Activated gamma-delta T cell treated with anti-CD3 and anti-CD28 coated beads, Interleukin-2, amount 50 U/mL, for 16 hours (primary cell): ENCODE data around the gene TAF4.

Experiments
- DNase-seq: peaks from one replicate; pipeline ENCODE4 v3.0.0-alpha.2; 2020; ENCODE audit warnings: low read depth

Gene TAF4

DNA sequence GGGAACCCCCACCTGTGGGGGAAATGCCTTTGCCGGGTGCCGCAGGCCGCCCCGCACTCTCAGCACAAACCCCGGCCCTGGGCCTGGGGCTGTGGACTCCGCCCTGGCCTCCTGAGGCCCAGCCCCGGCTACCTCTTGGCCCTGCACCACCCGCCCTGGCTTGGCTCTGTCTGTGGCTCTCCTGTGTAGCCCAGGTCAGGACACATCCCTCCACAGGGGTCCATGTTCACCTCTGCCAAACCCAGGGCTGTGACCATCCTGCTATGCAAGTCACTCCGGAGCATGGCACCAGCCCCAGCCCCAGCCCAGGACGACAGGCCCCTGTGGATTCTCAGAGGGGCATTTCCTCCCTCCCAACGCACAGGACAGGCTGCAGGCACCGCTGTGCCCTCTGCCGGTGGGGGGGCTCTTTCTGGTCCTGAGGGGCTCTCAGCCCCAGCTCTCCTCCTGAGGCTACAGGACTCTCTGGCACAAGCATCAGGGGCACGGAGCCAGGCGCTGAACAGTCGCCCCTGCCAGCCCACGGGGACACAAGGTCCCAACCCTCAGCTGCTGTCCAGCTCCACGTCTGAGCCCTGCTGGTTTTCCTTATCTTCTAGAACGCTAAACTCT is 45.7 kb downstream of the TAF4 start:
- DNase-seq = no peak

DNA sequence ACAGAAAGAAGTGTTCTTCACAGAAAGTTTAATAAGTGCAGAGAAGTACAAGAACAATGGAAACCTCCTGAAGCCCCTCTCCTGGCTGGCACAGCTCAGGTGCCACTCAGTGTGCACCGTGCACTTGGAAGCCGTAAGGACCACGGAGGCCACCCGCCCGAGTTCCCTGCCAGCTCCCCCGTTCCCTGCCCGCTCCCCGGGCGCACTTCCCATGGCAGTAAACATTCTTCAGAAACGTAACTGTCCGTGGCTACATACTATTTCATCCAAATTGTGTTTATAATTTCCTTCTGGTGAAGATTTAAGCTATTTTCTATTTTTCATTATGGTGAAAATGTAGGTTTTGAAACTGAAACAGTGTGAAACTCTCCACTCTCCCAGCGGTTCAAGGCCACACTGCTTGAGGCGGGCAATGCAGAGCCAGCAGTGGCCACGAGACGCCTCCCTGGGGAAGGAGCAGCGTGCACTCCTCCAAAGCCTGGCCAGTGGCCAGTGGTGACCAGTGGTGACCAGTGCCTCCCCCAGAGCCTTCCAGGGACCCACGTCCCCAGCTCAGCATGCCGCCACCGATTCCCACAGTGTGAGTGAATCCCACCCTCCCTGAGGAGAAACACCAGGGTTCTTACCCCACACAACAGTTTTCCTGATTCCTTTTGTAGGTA is 46.4 kb downstream of the TAF4 start:
- no peak for DNase-seq

DNA sequence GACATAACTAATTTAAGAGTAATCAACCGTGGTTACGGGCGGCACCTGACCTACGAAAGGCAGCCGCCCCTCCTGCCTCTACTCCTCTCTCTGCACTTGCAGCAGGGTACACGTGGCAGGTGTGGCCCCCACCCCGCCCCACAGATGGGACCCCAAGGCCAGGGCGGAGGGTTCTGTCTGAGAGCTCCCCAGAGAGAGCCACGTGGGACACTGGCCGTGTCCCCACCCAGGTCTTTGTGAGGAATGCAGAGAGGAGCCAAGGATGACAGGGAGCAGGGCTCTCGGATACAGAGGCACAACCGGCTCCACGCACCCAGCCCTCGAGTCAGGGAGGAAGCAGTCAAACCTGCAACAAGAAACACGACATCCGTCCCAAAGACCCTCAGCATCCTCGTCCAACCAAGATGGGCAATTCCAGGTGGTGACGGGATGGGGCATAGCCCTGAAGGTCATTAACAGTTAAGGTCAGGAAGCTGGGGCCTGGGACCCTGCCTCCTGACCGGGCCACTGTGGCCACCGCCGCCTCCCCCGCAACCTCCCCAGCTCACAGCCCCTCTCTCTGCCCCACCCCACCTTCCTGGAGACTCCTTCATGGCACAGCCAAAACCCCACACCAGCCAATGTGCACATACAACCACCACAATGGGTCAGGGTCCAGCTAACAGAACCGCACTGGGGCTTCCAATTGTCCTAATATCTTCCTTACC is 47.1 kb downstream of the TAF4 start:
- DNase-seq = no peak

DNA sequence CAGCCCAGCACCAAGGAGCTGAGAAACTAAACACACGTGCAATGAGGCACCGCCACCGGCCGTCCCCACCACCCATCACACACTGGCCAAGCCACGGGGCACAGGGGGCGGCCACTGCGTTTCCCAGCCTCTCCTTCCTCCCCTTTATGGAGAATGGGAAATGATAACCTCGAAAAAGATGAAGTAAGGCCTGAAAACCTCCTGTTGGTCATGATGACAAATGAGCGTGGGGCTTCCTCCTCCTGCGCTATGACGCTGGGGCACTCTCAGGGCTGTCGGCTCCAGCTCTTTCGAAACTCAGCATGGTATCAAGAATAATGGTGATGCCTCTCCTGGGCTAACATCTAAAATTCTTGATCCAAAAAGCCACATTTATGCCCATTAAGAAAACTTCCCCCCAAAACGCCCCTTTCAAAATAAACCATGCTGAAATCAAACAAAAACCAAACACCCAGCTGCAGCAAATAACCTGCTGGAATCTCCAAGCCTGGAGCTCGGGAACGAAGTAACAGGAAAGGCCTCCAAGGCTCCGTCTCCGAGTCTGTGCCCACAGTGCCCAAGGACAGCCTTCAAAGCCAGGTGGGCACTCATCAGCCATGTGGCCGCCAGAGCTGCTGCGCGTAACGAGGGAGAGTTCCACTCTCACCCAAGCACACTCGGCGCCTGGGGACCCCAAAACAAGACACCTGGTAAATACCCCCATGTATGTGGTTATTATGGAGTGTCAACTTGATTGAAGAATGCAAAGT is 50.0 kb downstream of the TAF4 start:
- DNase-seq = no peak

DNA sequence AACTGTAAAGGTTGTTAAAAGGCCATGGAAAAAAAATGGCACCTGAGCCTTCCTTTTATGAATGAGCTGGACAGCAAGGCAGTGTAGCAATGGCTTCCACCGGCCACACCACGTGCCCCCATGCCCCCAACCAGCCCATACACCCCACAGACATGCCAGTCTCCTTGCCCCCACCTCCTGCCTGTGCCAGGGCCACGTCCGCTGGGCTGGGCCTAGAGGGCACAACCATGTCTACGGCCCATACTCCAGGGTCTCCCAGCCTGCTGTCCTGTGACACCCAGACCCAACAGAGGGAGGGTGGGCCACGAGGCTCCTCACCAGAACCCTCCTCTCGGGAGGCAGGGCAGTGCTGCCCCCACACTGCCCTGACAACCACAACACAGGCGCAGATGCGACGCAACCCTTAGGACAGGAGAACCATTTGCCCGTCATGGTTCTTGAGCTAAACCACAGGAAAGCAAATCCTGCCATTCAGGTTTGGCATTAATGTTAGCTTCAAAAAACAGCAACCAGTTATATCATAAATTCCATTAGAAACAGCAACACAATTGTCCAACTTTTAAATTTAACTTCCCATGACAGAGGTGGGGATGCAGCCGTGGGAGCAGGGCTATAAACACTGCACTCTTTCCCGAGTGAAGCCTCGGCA is 50.7 kb downstream of the TAF4 start:
- DNase-seq = no peak

DNA sequence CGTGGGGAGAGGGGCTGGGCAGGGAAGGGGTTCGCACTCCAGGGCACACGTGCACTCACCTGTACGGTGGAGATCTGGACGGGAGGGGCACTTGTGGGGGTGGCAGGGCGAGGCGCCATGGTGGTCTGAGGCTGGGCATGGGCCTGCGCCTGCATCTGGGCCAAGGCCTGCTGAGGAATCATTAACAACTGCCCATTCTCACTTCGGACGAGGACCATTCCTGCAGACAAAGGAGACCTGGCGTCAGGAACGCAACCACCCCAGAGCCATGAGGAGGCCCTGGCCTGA is 51.2 kb downstream of the TAF4 start:
- no peak for DNase-seq

DNA sequence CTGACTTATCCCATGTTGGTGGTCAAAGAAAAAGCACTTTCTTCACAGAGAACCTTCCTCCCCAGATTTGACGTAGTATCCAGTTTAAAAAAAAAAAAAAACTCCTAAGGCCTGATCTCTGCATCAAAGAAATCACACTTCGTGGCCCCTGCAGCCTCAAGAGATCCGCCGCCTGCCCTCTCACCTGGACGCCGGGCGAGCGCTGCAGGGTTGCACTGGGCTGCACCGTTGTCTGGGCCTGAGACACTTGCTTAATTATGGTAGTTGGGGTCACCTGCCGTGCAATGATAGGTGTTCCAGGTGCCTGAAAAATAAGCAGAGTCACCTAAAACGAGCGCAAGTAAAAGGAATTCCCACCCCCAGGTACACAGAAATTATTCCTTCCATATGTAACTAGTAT is 53.0 kb downstream of the TAF4 start:
- no peak for DNase-seq

DNA sequence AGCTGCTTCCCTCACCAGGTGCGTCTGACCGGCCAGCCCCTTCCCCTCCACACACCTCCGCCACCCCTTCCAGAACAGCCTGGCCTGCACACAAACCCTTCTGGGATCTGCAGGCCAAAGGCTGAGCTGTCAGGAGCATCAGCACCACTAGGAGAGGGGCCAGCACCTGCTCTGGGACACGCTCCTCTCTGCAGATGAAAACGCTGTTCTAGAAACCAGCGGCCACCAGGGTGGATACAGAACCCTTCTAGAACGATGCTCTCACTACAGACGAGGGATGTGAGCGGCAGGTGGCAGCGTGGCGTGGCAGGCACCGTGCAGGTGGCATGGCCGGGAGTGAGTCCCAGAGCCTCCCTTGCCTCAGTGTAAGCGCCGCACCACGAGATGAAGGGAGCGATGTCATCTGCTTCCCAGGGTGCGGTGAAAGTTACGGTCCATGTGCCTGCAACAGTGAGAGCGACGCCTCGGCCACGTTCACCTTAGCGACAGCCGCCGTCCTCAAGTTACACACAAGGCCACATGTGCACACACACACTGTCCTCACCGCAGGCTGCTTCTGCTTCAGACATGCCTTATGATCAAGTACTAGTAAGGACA is 53.6 kb downstream of the TAF4 start:
- no peak for DNase-seq

DNA sequence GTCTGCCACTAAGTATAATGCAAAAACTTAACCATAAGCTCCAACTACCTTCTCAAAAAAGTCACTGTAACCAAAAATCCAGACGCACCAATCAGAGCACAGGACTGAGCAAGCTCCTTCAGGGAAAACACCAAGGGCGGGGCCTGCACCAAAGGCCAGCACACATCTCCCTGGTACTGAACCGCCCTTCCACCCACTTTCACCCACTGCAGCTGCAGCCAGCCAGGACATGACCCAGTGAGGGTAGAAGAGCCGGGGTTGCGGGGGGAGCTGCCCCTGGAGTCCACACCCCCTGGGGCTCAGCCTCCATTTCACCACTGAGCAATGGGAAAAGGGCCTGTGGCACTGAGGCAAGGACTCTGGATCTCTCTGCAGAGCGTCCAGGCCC is 54.3 kb downstream of the TAF4 start:
- no peak for DNase-seq

DNA sequence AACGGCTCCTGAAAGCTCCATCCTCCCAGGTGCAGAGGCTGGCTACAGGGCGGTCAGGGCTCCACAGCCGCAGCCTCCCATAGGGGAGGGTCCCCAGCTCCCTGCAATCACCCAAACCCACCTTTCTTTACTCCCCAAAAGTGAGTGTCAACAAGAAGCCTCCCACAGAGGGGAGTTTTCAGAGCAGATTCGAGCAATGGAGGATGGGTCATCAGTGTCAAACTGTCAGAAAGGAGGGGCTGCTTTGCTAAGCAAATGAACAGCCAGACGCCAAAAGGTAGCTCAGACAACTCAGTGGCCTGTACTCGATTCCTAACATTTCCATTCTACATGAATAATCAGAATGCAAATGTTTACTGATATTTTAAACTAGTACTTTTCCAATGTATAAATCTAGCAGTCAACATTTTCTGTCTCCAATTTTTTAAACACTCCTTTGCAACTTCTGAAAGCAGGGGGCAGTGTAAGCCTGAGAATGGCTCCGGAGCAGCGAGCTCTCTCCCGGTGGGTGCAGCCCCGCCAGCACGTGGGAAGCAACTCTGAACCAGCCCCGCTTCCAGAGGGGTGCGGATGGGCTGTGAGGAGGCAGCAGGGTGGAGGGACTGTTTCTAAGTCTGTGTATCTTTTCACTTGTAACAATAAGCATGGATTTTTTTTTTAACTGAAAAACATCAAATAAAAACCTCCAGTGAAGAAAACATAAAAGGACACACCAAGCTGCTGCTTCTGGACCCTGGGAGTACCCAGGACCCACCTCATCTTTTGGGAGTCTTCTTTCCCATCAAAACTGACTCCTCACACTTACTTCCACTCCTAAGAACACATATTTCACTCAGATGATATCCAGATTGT is 54.9 kb downstream of the TAF4 start:
- peak; percentile 44 for DNase-seq

DNA sequence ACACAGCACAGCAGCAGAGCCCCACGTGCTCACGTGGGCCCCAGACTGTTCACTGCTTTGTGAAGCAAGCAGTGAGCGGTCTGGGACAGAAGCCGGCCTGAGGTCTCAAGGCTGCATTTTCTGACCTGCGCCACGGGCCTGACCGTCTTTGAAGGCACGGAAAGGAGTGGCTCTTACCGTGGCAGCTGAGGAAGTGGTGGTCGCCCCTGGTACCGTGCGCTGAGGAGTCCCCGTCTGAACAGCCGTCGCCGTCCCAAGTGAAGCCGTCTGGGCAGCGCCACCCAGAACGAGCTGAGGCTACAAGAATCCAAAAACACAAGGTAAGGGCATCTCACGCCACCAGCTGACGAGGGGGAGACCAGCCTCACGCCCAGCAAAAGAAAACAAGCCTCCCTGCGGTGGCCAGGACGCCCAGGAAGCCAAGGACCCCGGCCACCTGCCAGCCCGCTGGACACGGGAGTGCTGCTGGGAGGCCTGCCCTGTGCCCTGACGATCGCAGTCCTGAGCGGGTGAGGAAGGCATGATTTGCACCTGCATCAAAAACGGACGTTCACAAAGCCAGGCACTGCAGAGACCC is 55.7 kb downstream of the TAF4 start:
- DNase-seq = no peak

DNA sequence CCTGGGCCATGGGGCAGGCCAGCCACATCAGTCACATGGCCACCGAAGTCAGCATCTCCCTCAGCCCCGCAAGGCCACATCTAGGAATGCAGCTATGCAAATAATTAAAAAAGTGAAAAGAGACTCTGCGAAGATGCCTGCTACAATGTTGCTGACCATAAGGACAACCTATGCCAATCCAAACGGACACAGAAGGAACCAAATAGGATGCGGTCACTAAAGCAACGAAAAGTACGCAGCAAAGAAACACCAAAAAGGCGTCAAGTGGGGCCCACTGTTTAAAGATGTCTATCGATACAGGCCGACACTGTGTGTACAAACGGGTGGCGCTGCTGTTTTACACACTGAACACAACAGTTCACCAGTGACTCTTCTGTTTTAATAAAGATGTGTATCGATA is 56.4 kb downstream of the TAF4 start:
- no peak for DNase-seq

DNA sequence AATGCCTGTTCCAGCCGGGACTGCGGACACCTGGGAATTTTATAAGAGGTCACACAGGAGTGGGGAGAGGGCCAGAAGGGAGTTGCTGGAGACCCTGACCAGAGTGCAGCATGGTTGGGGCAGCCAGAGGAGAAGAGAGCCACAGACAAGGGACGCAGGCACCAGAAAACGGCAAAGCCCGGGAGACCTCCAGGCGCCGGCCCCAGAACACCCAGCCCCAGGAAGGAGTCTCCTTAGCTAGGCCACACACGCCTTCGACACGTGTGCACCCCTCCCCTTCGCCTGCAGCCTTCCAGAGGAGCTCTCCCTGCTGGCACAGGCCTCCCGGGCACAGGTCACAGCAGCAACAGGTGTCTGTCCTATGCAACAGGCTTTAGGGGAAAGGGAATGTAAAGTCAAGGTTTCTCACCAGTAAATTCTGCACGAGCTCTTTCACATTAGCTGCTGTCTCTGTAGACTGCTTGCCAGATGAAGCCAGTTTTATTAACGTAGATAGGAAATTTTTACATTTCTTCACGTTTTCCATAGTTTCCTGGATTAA is 57.0 kb downstream of the TAF4 start:
- DNase-seq = no peak

DNA sequence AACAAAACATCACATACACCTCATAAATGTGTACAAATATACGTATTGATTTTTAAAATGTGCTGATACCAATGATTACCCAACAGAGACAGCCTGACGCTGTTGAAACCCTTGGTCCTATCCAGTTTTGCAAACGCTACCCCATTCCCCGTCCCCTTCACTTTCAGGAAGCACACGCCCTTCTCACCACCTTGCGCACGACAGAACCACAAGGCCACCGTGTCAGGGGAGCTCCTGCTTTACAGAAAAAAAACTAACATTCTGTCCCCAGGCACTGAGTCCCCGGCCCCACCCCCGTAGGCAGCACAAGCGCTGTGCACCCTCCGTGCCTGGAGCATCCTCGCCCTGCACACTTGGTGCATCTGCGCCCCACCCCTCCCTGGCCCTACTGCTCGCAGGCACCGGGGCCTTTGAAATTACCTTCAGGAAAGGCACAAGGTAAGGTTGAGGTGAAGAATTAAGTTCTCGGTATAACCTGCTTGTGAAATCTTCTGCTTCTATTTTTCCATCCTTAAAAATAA is 58.5 kb downstream of the TAF4 start:
- no peak for DNase-seq

DNA sequence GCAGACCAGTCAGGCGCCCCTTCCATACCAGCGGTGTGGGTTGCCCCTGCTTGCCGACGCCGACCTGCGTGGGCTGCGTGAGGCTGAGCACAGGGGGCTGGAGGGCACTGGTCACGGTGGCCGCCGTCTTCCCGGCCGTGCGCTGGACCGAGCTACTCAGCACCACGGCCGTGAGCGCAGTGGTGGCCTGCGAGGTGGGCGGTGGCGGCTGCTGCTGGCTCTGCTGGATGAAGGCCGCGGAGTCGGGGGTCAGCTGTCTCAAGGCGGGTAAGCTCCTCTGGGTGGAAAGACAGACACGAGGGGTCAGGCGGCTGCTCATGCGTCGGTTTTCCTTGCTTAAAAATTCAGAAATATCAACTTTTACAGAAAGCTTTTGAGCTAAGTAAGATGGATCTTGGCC is 59.2 kb downstream of the TAF4 start:
- no peak for DNase-seq

DNA sequence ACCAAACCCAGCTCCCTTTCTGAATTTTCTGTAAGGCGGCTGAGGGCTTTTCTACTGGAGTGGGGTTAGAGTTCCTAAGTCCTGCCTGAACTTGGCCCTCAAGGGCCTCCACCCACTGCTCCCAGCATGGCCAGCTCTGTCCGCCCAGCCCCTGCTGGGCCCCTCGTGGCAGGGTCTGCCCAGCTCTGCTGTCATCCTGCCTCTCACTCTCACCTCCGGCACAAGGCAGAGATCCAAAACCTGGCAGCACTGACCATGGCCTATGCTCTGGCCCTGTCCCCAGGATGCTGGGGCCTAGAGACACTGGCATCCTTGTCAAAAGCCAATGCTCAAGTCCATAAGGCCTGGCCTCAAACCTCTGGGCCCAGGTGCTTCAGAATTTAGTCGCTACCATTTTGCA is 61.1 kb downstream of the TAF4 start:
- no peak for DNase-seq

DNA sequence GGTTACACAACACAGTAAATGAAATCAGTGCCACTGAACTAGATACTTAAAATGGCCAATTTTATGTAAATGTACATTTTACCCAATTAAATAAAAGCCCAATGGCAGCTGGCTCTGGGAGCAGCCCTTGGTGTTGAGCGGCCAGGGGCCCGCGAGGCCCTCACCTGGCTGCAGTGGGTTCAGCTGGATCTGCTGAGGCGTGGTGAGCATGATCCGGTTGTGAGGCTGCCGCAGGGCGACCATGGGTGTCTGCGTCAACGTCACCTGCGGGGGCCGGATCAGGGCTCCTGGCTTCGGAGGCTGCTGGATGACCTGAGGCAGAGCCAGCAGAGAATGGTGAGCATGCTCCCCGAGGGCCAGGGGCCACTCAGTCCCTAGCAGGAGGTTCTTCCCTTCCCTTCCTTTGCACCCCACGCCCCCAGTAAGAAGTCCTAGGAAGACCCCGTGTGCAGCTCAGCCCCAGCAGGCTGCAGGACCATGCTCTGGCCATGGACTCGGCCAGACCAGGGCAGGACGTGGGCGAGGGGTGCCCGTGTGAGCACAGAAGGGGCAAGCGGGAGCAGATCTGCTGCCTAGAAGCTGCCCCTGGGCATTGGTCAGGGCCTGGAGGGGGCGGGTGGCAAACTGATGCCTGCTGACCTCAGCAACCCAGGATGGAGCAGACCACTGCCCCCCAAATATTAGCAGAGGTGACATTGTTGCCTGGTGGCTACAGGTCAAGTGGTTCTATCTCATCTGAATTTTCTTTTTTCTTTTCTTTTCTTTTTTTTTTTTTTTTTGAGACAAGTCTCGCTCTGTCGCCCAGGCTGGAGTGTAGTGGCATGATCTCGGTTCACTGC is 61.9 kb downstream of the TAF4 start:
- DNase-seq = no peak

DNA sequence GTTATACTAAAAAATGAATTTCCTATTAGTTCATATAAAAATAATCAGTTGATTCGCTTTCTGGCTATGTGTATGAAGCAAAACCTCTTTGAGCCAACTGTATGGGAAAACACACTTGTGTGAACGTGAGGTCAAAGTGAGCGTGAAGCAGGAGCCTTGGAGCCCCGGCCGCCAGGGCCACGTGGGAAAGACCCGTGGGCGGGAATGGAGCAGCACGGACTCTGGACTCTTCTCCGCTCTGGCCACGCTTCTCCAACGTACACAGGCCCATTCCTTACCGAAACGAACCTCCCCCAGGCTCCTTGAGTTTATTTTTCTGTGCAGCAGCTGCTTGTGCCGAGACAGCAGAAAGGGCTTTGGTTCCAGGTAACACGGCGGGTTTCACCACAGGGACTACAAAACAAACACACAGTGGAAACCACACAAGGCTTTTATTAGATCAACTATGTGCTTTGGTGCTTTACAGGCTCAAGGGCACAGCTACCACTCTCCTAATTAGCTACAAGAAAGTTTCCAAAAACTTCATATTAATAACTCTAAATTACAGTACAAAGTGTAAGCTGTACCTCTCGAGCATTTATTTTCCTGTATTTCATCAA is 62.7 kb downstream of the TAF4 start:
- no peak for DNase-seq

DNA sequence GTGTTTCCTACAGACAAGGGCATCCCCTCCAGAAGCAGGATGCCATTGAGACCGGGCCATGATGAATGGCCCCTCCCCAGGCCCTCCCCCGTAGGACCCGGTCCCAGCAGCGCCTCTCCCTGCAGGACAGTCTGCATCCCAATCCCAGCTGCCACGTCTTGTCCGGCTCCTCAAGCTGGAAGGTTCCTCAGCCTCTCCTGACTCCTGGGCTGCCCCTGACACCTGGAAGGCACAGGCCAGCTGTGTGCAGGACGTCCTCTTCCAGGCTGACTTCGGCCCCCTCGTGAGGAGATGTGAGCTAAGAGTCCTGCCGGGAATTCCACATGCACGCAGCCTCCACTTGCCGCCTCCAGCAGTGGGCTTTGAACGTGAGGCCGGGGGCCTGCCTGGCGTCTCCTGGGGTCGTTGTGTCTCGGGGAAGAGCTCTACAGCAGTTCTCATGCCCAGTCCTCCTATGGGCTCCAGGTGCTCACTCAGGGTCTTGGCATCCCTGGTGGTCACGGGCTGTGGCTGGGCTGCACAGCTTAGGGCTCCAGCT is 64.4 kb downstream of the TAF4 start:
- no peak for DNase-seq
